ENCODE measurements around the gene P3H2.

DNA sequence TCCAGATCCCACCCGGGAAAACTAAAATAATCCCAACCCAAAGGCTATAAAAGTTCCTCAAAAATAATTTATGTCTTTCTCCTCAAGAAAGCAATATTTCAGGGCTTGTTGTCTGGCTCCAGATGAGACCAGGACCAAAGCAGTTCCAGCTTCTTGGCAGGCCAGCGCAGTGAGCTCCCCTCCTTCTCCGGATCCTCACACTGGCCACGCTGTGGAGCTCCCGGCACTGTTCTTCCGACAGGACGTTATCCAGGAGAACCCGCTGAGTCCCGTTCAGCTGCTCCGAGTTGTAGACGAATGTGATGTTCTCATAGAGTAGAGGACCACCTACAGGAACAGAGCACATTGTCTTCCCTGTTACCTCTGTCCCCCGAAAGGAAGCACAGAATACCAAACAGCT, 146.3 kb downstream of the P3H2 start:
- TF ChIP-seq, protein P1, sequence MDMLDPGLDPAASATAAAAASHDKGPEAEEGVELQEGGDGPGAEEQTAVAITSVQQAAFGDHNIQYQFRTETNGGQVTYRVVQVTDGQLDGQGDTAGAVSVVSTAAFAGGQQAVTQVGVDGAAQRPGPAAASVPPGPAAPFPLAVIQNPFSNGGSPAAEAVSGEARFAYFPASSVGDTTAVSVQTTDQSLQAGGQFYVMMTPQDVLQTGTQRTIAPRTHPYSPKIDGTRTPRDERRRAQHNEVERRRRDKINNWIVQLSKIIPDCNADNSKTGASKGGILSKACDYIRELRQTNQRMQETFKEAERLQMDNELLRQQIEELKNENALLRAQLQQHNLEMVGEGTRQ (IDR thresholded peaks at IDR 0.05; ENCODE audit: low read depth, low read length) = no peak
- no peak for TF ChIP-seq CHD1 (IDR thresholded peaks at IDR 0.05; ENCODE audit: low read depth, low read length)
- no peak for TF ChIP-seq POLR2A (IDR thresholded peaks at IDR 0.05; ENCODE audit: low read depth, low read length)
- TF ChIP-seq RFX5 (IDR thresholded peaks at IDR 0.05; ENCODE audit: low read depth, low read length) = no peak
- TF ChIP-seq, protein P2, sequence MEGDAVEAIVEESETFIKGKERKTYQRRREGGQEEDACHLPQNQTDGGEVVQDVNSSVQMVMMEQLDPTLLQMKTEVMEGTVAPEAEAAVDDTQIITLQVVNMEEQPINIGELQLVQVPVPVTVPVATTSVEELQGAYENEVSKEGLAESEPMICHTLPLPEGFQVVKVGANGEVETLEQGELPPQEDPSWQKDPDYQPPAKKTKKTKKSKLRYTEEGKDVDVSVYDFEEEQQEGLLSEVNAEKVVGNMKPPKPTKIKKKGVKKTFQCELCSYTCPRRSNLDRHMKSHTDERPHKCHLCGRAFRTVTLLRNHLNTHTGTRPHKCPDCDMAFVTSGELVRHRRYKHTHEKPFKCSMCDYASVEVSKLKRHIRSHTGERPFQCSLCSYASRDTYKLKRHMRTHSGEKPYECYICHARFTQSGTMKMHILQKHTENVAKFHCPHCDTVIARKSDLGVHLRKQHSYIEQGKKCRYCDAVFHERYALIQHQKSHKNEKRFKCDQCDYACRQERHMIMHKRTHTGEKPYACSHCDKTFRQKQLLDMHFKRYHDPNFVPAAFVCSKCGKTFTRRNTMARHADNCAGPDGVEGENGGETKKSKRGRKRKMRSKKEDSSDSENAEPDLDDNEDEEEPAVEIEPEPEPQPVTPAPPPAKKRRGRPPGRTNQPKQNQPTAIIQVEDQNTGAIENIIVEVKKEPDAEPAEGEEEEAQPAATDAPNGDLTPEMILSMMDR (conservative IDR thresholded peaks at IDR 0.05; ENCODE audit: low read depth, low read length) = no peak
- TF ChIP-seq MAFK (IDR thresholded peaks at IDR 0.05; ENCODE audit: low read depth, low read length) = no peak
- no peak for TF ChIP-seq FOS (IDR thresholded peaks at IDR 0.05; ENCODE audit: low read depth, low read length)
- TF ChIP-seq BHLHE40 (IDR thresholded peaks at IDR 0.05; ENCODE audit: low read depth, low read length) = no peak
- TF ChIP-seq MXI1 (IDR thresholded peaks at IDR 0.05; ENCODE audit: borderline replicate concordance, low read depth, low read length) = no peak
- TF ChIP-seq RAD21 (IDR thresholded peaks at IDR 0.05; ENCODE audit: low read length) = no peak
- TF ChIP-seq, protein P3, sequence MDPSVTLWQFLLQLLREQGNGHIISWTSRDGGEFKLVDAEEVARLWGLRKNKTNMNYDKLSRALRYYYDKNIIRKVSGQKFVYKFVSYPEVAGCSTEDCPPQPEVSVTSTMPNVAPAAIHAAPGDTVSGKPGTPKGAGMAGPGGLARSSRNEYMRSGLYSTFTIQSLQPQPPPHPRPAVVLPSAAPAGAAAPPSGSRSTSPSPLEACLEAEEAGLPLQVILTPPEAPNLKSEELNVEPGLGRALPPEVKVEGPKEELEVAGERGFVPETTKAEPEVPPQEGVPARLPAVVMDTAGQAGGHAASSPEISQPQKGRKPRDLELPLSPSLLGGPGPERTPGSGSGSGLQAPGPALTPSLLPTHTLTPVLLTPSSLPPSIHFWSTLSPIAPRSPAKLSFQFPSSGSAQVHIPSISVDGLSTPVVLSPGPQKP (IDR thresholded peaks at IDR 0.05; ENCODE audit: borderline replicate concordance, low read depth, low read length) = no peak
- TF ChIP-seq CEBPB (IDR thresholded peaks at IDR 0.05; ENCODE audit: low read depth, low read length) = no peak
- TF ChIP-seq NFE2L2 (IDR thresholded peaks at IDR 0.05; ENCODE audit: low read depth, low read length) = no peak

Data from IMR-90 (cell line).